Measurements from ENCODE around the gene USP2. TPM values are rescaled to one million over a fixed set of nuclear protein-coding genes. Genes with fewer than 3 reads are reported as not detected.

USP2 gene
- total RNA-seq, 4 donors from 2014 or later, result 0.29 to 28.2 (median 2.1) TPM; not detected in 1

DNA sequence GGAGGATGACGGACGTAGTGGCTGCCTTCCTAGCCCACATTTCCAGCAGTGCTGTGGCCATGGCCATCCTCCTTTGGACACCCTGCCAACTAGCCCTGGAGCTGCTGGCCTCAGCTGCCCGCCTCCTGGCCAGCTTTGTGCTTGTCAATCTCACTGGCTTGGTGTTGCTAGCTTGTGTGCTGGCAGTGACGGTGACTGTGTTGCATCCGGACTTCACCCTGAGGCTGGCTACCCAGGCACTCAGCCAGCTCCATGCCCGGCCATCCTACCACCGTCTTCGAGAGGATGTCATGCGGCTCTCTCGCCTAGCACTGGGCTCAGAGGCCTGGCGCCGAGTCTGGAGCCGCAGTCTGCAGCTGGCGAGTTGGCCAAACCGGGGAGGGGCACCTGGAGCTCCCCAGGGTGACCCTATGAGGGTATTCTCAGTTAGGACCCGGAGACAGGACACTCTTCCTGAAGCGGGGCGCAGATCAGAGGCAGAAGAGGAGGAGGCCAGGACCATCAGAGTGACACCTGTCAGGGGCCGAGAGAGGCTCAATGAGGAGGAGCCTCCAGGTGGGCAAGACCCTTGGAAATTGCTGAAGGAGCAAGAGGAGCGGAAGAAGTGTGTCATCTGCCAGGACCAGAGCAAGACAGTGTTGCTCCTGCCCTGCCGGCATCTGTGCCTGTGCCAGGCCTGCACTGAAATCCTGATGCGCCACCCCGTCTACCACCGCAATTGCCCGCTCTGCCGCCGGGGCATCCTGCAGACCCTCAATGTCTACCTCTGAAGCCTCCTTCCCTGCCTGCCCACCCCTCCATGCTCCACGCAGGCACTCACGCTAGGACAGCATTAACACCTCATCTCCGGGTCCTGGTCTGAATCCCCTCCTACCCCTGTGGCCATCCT is 45.6 kb downstream of the USP2 start:
- DNase-seq, result no peak
- peaks cover 0 to 17% of the 10 kb centered on the region in 2 donors for H3K4me1 ChIP-seq
- TF ChIP-seq POLR2A (IDR thresholded peaks at IDR 0.05), result no peak
- TF ChIP-seq, protein P1, sequence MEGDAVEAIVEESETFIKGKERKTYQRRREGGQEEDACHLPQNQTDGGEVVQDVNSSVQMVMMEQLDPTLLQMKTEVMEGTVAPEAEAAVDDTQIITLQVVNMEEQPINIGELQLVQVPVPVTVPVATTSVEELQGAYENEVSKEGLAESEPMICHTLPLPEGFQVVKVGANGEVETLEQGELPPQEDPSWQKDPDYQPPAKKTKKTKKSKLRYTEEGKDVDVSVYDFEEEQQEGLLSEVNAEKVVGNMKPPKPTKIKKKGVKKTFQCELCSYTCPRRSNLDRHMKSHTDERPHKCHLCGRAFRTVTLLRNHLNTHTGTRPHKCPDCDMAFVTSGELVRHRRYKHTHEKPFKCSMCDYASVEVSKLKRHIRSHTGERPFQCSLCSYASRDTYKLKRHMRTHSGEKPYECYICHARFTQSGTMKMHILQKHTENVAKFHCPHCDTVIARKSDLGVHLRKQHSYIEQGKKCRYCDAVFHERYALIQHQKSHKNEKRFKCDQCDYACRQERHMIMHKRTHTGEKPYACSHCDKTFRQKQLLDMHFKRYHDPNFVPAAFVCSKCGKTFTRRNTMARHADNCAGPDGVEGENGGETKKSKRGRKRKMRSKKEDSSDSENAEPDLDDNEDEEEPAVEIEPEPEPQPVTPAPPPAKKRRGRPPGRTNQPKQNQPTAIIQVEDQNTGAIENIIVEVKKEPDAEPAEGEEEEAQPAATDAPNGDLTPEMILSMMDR (IDR thresholded peaks at IDR 0.05), result no peak
- no peak overlapping the region for H3K27ac ChIP-seq
- H3K36me3 ChIP-seq, result no peaks in the 10 kb centered on the region
- no peaks in the 10 kb centered on the region for H3K27me3 ChIP-seq
- intact Hi-C loops (cut with DNase I; ENCODE audit: low total_unique reads), result loop anchor here (10.0 kb wide), 1 partner anchor 241 kb away; a partner anchor contains a TSS
- no peaks in the 10 kb centered on the region for H3K9me3 ChIP-seq
- no peak overlapping the region for H3K4me3 ChIP-seq

DNA sequence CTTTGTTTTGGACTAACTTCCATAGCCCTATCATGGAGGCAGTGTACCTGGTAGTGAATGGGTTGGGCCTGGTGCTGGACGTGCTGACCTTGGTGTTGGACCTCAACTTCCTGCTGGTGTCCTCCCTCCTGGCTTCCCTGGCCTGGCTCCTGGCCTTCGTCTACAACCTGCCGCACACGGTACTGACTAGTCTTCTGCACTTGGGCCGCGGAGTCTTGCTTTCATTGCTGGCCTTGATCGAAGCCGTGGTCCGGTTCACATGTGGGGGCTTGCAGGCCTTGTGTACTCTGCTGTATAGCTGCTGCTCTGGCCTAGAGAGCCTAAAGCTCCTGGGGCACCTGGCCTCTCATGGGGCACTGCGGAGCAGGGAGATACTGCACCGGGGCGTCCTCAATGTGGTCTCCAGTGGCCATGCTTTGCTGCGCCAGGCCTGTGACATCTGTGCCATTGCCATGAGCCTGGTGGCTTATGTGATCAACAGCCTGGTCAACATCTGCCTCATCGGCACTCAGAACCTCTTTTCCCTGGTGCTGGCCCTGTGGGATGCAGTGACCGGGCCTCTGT is 46.3 kb downstream of the USP2 start:
- peak overlapping the region; percentile 77 to 93 for H3K4me3 ChIP-seq
- no peak for DNase-seq
- H3K27me3 ChIP-seq, result no peaks in the 10 kb centered on the region
- H3K36me3 ChIP-seq, result no peaks in the 10 kb centered on the region
- H3K9me3 ChIP-seq, result no peaks in the 10 kb centered on the region
- intact Hi-C loops (cut with DNase I; ENCODE audit: low total_unique reads), result loop anchor here (10.0 kb wide), 1 partner anchor 240 kb away; a partner anchor contains a TSS
- H3K4me1 ChIP-seq, result peaks cover 0 to 17% of the 10 kb centered on the region in 2 donors
- peak overlapping the region; percentile 85 to 88 for H3K27ac ChIP-seq
- no peak for TF ChIP-seq POLR2A (IDR thresholded peaks at IDR 0.05)
- TF ChIP-seq, protein P1 (IDR thresholded peaks at IDR 0.05), result no peak

DNA sequence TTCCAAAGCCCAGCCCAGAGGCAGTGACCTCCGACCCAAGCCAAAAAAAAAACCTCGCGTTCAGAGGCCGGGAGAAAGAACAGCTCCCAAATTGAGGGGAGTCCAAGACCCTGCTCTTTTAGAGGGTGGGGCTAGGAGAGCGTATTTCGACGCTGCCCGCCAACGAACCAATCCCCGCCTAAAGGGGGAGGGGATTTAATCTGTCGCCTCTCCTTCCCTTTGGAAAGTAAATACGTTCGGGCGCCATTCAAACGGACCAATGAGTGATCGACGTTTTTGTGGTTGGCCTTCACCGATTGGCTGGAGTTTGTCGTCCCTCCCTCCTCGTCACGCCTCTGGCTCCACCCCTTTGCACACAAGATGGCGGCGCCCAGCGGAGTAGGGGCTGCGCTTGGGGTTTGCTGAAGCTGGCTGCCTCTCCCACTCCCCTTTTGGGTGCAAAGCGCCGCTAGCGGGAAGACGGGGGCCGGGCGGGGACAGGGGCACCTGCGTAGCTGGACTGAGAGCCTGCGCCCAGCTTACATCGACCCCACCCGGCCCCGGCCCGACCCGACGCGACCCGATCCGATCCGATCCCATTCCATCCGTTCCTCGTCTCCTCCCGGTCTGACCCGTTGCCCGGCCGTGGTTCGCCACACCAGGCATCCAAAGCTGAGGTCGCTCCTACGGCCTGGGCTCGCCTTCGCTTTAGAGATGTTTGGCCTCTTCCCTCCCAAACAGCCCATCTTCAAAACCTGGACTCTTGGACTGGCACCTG is 47.1 kb downstream of the USP2 start, which contains the start of gene RNF26:
TSS of gene RNF26 (plus strand) at position 354 of the 757 bp plus-strand sequence. CDS start 596 bp downstream, outside the sequence.
- Histone ChIP-seq H3K27ac (peak within 1 kb of the TSS; percentile 85 to 88), H3K9me3 (no peaks in the 10 kb centered on the region), H3K4me1 (peaks cover 0 to 17% of the 10 kb centered on the region in 2 donors), H3K27me3 (no peaks in the 10 kb centered on the region), H3K36me3 (no peaks in the 10 kb centered on the region), H3K4me3 (peak within 1 kb of the TSS; percentile 77 to 93)
- TF ChIP-seq, protein P1 (IDR thresholded peaks at IDR 0.05), result peak in 1 of 4 experiments; percentile 7
- TF ChIP-seq POLR2A (IDR thresholded peaks at IDR 0.05), result peak; percentile 42 to 59
- peak; percentile 94 to 98 for DNase-seq
- intact Hi-C loops (cut with DNase I; ENCODE audit: low total_unique reads), result loop anchor here (10.0 kb wide), 1 partner anchor 240 kb away; a partner anchor contains a TSS

DNA sequence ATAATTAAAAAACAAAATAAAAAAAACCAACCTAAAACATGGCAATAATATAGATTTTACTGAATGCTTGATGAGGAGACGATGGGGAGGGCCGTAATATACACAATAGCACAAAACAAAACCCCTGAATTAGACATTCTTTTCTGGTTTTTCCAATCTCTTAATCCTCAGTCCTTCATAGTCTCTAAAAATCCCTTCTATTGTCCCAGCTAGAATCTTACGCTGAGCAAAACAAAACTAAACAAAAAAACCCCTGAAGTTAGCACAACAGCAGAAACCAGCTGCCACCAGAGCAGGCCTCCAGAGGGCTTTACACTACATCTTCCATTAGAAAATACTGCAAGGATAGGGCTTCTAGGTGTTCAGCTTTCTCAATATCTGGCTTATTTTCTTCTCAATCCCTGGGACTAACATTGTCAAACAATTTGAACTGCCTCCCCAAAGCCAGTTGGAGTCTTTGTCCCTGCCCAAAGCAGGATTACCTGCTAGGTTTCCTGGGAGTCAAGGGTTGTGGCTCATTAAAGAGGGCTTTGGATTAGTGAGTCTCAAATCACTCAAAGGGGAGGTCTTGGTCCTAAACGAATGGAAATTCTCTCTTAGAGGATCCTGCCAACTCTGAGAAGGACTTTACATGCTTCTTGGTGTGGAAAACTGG is 49.3 kb downstream of the USP2 start:
- Histone ChIP-seq H3K4me1 (peaks cover 0 to 9% of the 10 kb centered on the region in 2 donors), H3K27ac (no peak overlapping the region), H3K36me3 (no peaks in the 10 kb centered on the region), H3K9me3 (no peaks in the 10 kb centered on the region), H3K4me3 (no peak overlapping the region), H3K27me3 (no peaks in the 10 kb centered on the region)
- no peak for DNase-seq
- intact Hi-C loops (cut with DNase I; ENCODE audit: low total_unique reads), result loop anchor here (10.0 kb wide), 1 partner anchor 237 kb away; a partner anchor contains a TSS
- TF ChIP-seq, protein P1 (IDR thresholded peaks at IDR 0.05), result no peak
- no peak for TF ChIP-seq POLR2A (IDR thresholded peaks at IDR 0.05)
